ENCODE measurements around the gene SLC12A5.

DNA sequence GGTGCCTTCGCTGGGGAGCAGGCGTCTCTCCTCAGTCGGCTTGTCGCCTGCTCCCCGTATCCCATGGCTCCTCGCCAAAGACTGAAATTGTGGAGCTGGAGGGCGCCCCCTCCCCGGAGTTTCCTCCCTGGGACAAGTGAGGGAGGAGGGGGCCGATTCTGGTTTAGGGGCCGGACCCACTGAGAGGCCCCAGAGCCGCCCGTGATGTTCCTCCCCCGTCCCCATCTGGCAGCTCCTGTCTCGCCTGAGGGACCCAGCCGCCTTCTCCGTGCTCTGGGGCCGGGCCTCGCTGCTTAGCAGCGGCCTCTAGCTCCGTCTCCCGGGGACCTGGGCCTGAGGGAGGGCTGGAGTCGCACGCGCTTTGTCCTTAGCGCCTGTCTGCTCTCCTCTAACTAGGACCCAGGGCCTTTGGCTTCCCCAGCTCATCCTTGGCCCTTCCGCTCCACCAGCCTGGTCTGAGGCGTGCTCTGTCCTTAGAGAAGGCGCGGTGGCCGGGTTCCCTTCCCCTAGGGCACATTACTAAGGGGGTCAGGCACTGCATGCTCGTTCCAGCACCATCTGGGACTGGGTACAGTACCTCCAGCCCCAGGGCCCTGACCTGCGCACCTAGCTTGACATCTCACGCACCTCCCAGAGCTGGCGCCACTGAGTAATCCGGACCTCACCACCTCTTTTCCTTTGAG is 29.7 kb downstream of the SLC12A5 start:
- TF ChIP-seq, protein P1, sequence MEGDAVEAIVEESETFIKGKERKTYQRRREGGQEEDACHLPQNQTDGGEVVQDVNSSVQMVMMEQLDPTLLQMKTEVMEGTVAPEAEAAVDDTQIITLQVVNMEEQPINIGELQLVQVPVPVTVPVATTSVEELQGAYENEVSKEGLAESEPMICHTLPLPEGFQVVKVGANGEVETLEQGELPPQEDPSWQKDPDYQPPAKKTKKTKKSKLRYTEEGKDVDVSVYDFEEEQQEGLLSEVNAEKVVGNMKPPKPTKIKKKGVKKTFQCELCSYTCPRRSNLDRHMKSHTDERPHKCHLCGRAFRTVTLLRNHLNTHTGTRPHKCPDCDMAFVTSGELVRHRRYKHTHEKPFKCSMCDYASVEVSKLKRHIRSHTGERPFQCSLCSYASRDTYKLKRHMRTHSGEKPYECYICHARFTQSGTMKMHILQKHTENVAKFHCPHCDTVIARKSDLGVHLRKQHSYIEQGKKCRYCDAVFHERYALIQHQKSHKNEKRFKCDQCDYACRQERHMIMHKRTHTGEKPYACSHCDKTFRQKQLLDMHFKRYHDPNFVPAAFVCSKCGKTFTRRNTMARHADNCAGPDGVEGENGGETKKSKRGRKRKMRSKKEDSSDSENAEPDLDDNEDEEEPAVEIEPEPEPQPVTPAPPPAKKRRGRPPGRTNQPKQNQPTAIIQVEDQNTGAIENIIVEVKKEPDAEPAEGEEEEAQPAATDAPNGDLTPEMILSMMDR (IDR thresholded peaks at IDR 0.05 in 4 of 5, conservative IDR thresholded peaks at IDR 0.05 in 1 of 5) = no peak
- no peak for TF ChIP-seq POLR2A (IDR thresholded peaks at IDR 0.05)

Data from gastrocnemius medialis (tissue), 4 donors.